HepG2 (cell line): ENCODE results near the gene ABCC10. TPM values are rescaled to one million over a fixed set of nuclear protein-coding genes. Genes with fewer than 3 reads are reported as not detected.
A peak's percentile ranks its signal among the peaks of the same experiment; 100 is the strongest.

Source experiments
- FOXA1 ChIP-seq, 2 experiments: fragments of 450-650 bp in 1 of 2; sonication (generic) in 1 of 2; formaldehyde crosslinking in 1 of 2; IDR thresholded peaks; 2 replicates each; pipeline versions ENCODE4 v1.4.0 to v1.6.1; 2016 to 2020; ENCODE audit warnings: missing genetic modification reagents in 1 of 2
- MEIS2 ChIP-seq: sonication (generic); formaldehyde crosslinking; IDR thresholded peaks from 2 replicates; pipeline ENCODE4 v1.9.0; 2021; ENCODE audit warnings: mild to moderate bottlenecking, missing genetic modification reagents
- PAF1 ChIP-seq: IDR thresholded peaks from 2 replicates; pipeline ENCODE4 v1.6.1; 2016; ENCODE audit warnings: missing genetic modification reagents, missing compliant biosample characterization
- TEAD2 ChIP-seq: sonication (generic); formaldehyde crosslinking; IDR thresholded peaks from 2 replicates; pipeline ENCODE4 v1.9.0; 2021; ENCODE audit warnings: missing genetic modification reagents
- TEF ChIP-seq: sonication (generic); formaldehyde crosslinking; IDR thresholded peaks from 2 replicates; pipeline ENCODE4 v1.5.0; 2020; ENCODE audit warnings: missing genetic modification reagents
- TFDP1 ChIP-seq: IDR thresholded peaks from 2 replicates; pipeline ENCODE4 v1.6.1; 2016; ENCODE audit warnings: missing compliant biosample characterization, missing genetic modification reagents, borderline replicate concordance
- U2AF2 ChIP-seq: fragments of 200-400 bp; formaldehyde crosslinking; IDR thresholded peaks from 2 replicates; pipeline ENCODE4 v1.6.1; 2017; ENCODE audit warnings: low read depth, mild to moderate bottlenecking, low read length
- ZBTB20 ChIP-seq: sonication (generic); formaldehyde crosslinking; IDR thresholded peaks from 2 replicates; pipeline ENCODE4 v1.8.1; 2023; ENCODE audit warnings: missing genetic modification reagents, low read depth, mild to moderate bottlenecking, borderline replicate concordance
- ZEB1 ChIP-seq: IDR thresholded peaks from 2 replicates; pipeline ENCODE4 v1.6.1; 2012; ENCODE audit warnings: mild to moderate bottlenecking, low read depth, inconsistent platforms; ENCODE audit not compliant: insufficient replicate concordance
- ZFP41 ChIP-seq: sonication (generic); formaldehyde crosslinking; IDR thresholded peaks from 2 replicates; pipeline ENCODE4 v1.4.0; 2020; ENCODE audit warnings: mild to moderate bottlenecking, missing genetic modification reagents, borderline replicate concordance
- ZNF383 ChIP-seq: sonication (generic); formaldehyde crosslinking; IDR thresholded peaks from 2 replicates; pipeline ENCODE4 v1.4.0; 2020; ENCODE audit warnings: missing genetic modification reagents, mild to moderate bottlenecking, borderline replicate concordance
- ZNF547 ChIP-seq: sonication (generic); formaldehyde crosslinking; IDR thresholded peaks from 2 replicates; pipeline ENCODE4 v1.5.1; 2020; ENCODE audit warnings: mild to moderate bottlenecking, missing genetic modification reagents
- ZNF563 ChIP-seq: sonication (generic); formaldehyde crosslinking; IDR thresholded peaks from 2 replicates; pipeline ENCODE4 v1.8.0; 2022; ENCODE audit warnings: mild to moderate bottlenecking, moderate library complexity, missing genetic modification reagents
- ZNF644 ChIP-seq: IDR thresholded peaks from 2 replicates; pipeline ENCODE4 v1.6.1; 2016; ENCODE audit warnings: low read depth
- polyA plus RNA-seq, 8 experiments: library from polyadenylated mRNA; depleted of rRNA in 3 of 8; stranded (reverse) in 7 of 8; unstranded in 1 of 8; fragments of >200 nt; fragmentation: Illumina TruSeq in 4 of 8; extraction: Trizol in 4 of 8; gene quantifications; 2 replicates each; pipeline versions ENCODE4 v1.2.1 to v1.2.3, GENCODE V29; 2011 to 2016; ENCODE audit warnings: low read depth in 4 of 8, missing spikeins in 1 of 8, mixed read lengths in 1 of 8; ENCODE audit not compliant: insufficient read depth in 1 of 8
- total RNA-seq, 5 experiments: library from RNA; depleted of rRNA; stranded (reverse); fragments of >200 nt; fragmentation: Illumina TruSeq; extraction: Trizol; gene quantifications; 2 replicates each; pipeline ENCODE4 v1.2.3, GENCODE V29; 2016; ENCODE audit warnings: low read depth in 1 of 5
- TF ChIP-seq, protein P1 (sequence below): sonication (generic); formaldehyde crosslinking; IDR thresholded peaks from 2 replicates; pipeline ENCODE4 v1.5.0; 2020; ENCODE audit warnings: missing genetic modification reagents
- TF ChIP-seq, protein P2 (sequence below): fragments of 450-650 bp; IDR thresholded peaks from 2 replicates; pipeline ENCODE4 v1.6.1; 2017
- TF ChIP-seq, protein P3 (sequence below): sonication (generic); formaldehyde crosslinking; IDR thresholded peaks from 2 replicates; pipeline ENCODE4 v1.8.0; 2022; ENCODE audit warnings: mild to moderate bottlenecking, missing genetic modification reagents, borderline replicate concordance

ABCC10 gene
- total and polyA plus RNA-seq, 2 of the 13 experiments (the other 11 are each of a cell fraction or from before 2014, with no cell fraction given): 16.0 to 24.3 TPM

DNA sequence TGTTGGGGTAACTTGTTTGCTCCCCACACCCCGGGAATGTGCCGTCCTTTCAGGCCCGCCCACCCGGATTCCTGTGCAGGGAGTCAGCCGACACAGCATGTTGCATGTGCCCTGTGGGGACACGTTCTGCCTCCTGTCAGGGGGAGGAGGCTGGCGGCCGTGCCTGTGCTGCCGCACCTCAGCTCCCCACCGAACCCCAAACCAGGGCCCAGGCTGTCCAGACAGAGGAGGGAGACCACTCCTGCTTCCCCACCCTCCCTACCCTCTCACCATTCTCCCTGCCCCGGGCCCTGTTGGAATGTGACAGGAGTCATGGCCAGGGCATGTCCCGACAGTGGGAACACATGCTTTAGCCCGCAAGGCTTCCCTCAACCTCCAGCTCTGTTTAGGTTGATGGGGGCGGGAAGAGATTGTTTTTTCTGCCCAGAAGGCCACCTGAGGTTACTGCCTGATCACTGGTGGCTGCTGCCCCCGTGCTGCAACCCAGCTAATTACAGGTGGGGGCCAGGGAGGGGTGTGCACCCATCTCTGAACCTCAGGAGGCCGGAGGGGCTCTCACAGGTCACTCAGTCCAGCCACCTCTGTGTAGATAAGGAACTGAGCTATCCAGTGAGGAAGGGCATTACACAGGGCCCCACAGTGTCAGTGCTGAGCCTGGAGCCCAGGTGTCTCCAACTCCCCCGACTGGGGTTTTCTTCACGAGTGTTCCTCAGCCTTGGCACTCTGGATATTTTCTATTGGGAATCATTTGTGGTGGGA, 69.2 kb downstream of the ABCC10 start (continued):
- TF ChIP-seq ZNF383 (CRISPR knock-in tag): no peak
- no peak for TF ChIP-seq ZBTB20 (CRISPR knock-in tag)
- TF ChIP-seq, protein P1, sequence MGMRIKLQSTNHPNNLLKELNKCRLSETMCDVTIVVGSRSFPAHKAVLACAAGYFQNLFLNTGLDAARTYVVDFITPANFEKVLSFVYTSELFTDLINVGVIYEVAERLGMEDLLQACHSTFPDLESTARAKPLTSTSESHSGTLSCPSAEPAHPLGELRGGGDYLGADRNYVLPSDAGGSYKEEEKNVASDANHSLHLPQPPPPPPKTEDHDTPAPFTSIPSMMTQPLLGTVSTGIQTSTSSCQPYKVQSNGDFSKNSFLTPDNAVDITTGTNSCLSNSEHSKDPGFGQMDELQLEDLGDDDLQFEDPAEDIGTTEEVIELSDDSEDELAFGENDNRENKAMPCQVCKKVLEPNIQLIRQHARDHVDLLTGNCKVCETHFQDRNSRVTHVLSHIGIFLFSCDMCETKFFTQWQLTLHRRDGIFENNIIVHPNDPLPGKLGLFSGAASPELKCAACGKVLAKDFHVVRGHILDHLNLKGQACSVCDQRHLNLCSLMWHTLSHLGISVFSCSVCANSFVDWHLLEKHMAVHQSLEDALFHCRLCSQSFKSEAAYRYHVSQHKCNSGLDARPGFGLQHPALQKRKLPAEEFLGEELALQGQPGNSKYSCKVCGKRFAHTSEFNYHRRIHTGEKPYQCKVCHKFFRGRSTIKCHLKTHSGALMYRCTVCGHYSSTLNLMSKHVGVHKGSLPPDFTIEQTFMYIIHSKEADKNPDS (CRISPR knock-in tag): no peak
- no peak for TF ChIP-seq TEAD2 (CRISPR knock-in tag)
- TF ChIP-seq PAF1 (CRISPR knock-in tag): no peak
- no peak for TF ChIP-seq U2AF2
- no peak for TF ChIP-seq ZNF547 (CRISPR knock-in tag)
- TF ChIP-seq ZNF563: peak; percentile 6; the same call in 1 of the 2 replicates
- 0 out of 2 replicates have a peak, but pooled peaks have one; percentile 44 for TF ChIP-seq MEIS2 (CRISPR knock-in tag)
- TF ChIP-seq ZFP41 (CRISPR knock-in tag): no peak
- no peak for TF ChIP-seq TEF (CRISPR knock-in tag)
- TF ChIP-seq, protein P2, sequence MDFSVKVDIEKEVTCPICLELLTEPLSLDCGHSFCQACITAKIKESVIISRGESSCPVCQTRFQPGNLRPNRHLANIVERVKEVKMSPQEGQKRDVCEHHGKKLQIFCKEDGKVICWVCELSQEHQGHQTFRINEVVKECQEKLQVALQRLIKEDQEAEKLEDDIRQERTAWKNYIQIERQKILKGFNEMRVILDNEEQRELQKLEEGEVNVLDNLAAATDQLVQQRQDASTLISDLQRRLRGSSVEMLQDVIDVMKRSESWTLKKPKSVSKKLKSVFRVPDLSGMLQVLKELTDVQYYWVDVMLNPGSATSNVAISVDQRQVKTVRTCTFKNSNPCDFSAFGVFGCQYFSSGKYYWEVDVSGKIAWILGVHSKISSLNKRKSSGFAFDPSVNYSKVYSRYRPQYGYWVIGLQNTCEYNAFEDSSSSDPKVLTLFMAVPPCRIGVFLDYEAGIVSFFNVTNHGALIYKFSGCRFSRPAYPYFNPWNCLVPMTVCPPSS: no peak
- TF ChIP-seq TFDP1: peak; percentile 53; the same call in 1 of the 2 replicates
- no peak for TF ChIP-seq ZNF644 (CRISPR knock-in tag)
- no peak for TF ChIP-seq ZEB1
- TF ChIP-seq, protein P3, sequence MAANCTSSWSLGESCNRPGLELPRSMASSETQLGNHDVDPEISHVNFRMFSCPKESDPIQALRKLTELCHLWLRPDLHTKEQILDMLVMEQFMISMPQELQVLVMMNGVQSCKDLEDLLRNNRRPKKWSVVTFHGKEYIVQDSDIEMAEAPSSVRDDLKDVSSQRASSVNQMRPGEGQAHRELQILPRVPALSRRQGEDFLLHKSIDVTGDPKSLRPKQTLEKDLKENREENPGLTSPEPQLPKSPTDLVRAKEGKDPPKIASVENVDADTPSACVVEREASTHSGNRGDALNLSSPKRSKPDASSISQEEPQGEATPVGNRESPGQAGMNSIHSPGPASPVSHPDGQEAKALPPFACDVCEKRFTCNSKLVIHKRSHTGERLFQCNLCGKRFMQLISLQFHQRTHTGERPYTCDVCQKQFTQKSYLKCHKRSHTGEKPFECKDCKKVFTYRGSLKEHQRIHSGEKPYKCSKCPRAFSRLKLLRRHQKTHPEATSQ (CRISPR knock-in tag): no peak
- TF ChIP-seq FOXA1 (IDR thresholded peaks at IDR 0.05): no peak
- TF ChIP-seq FOXA1 (CRISPR knock-in tag; IDR thresholded peaks at IDR 0.05): no peak
